Liver (tissue), 9 donors: ENCODE results near the gene FRYL. TPM values are rescaled to one million over a fixed set of nuclear protein-coding genes. Genes with fewer than 3 reads are reported as not detected.

ENCODE experiments used
- DNase-seq: peaks from one replicate; pipeline ENCODE4 v3.0.0-alpha.2; 2017; ENCODE audit warnings: low spot score
- H3K27ac ChIP-seq, 2 donors: one replicate each; pipeline ENCODE4 v1.7.0; 2013; ENCODE audit warnings: inconsistent platforms in 2 of 2, low read length in 2 of 2, control low read depth in 1 of 2, low read depth in 1 of 2, mild to moderate bottlenecking in 1 of 2
- H3K27me3 ChIP-seq, 4 donors: one replicate each; pipeline versions ENCODE4 v1.6.1 to v1.7.0; 2013; ENCODE audit warnings: low read length in 3 of 4, inconsistent platforms in 1 of 4, mild to moderate bottlenecking in 1 of 4, moderate library complexity in 1 of 4; ENCODE audit not compliant: control insufficient read depth in 4 of 4, insufficient read depth in 4 of 4
- H3K36me3 ChIP-seq, 4 donors: one replicate each; pipeline versions ENCODE4 v1.6.1 to v1.7.0; 2013; ENCODE audit warnings: low read length in 3 of 4, mild to moderate bottlenecking in 3 of 4, low read depth in 1 of 4, moderate library complexity in 1 of 4; ENCODE audit not compliant: control insufficient read depth in 4 of 4, insufficient read depth in 3 of 4
- H3K4me1 ChIP-seq, 4 donors: one replicate each; pipeline versions ENCODE4 v1.6.1 to v1.7.0; 2013; ENCODE audit warnings: low read length in 3 of 4, mild to moderate bottlenecking in 3 of 4, moderate library complexity in 1 of 4; ENCODE audit not compliant: control insufficient read depth in 4 of 4, insufficient read depth in 4 of 4
- H3K4me3 ChIP-seq, 3 donors: one replicate each; pipeline versions ENCODE4 v1.6.1 to v1.7.0; 2013; ENCODE audit warnings: low read length in 3 of 3, control low read depth in 1 of 3, low read depth in 1 of 3, mild to moderate bottlenecking in 1 of 3
- H3K9ac ChIP-seq, 2 donors: one replicate each; pipeline ENCODE4 v1.7.0; 2013; ENCODE audit warnings: low read length in 2 of 2, mild to moderate bottlenecking in 2 of 2, moderate library complexity in 2 of 2, control low read depth in 1 of 2, low read depth in 1 of 2
- H3K9me3 ChIP-seq, 4 donors: one replicate each; pipeline versions ENCODE4 v1.6.1 to v1.7.0; 2013; ENCODE audit warnings: low read length in 3 of 4; ENCODE audit not compliant: control insufficient read depth in 4 of 4
- ATF3 ChIP-seq: IDR thresholded peaks from 2 replicates; pipeline ENCODE4 v1.6.1; 2016; ENCODE audit warnings: antibody characterized with exemption
- CTCF ChIP-seq: fragments of 150-350 bp; IDR thresholded peaks from 2 replicates; pipeline ENCODE4 v1.5.1; 2017; ENCODE audit warnings: improper control_type of control experiment, low read depth, low read length; ENCODE audit not compliant: missing input control
- EGR1 ChIP-seq, 2 donors: IDR thresholded peaks; 2 replicates each; pipeline ENCODE4 v1.6.1; 2016 to 2018; ENCODE audit warnings: antibody characterized with exemption in 2 of 2, low read depth in 2 of 2
- FOXA1 ChIP-seq: IDR thresholded peaks from 2 replicates; pipeline ENCODE4 v1.6.1; 2016; ENCODE audit warnings: antibody characterized with exemption
- FOXA2 ChIP-seq: IDR thresholded peaks from 2 replicates; pipeline ENCODE4 v1.6.1; 2016; ENCODE audit warnings: antibody characterized with exemption
- GABPA ChIP-seq, 2 donors: IDR thresholded peaks in 1 of 2; conservative IDR thresholded peaks in 1 of 2; 2 replicates each; pipeline ENCODE4 v1.6.1; 2016; ENCODE audit warnings: antibody characterized with exemption in 2 of 2, mild to moderate bottlenecking in 1 of 2, moderate library complexity in 1 of 2
- HNF4G ChIP-seq: IDR thresholded peaks from 2 replicates; pipeline ENCODE4 v1.6.1; 2016; ENCODE audit warnings: antibody characterized with exemption
- JUND ChIP-seq, 2 donors: IDR thresholded peaks; 2 replicates each; pipeline ENCODE4 v1.6.1; 2016; ENCODE audit warnings: antibody characterized with exemption in 2 of 2
- MAX ChIP-seq: IDR thresholded peaks from 2 replicates; pipeline ENCODE4 v1.6.1; 2016; ENCODE audit warnings: antibody characterized with exemption
- RAD21 ChIP-seq, 2 donors: IDR thresholded peaks; 2 replicates each; pipeline ENCODE4 v1.6.1; 2016; ENCODE audit warnings: antibody characterized with exemption in 2 of 2, mild to moderate bottlenecking in 2 of 2
- REST ChIP-seq: IDR thresholded peaks from 2 replicates; pipeline ENCODE4 v1.6.1; 2016; ENCODE audit warnings: antibody characterized with exemption, mild to moderate bottlenecking
- TAF1 ChIP-seq: conservative IDR thresholded peaks from 2 replicates; pipeline ENCODE4 v1.6.1; 2016; ENCODE audit warnings: antibody characterized with exemption, mild to moderate bottlenecking
- ZBTB33 ChIP-seq: IDR thresholded peaks from 2 replicates; pipeline ENCODE4 v1.6.1; 2016; ENCODE audit warnings: antibody characterized with exemption
- WGBS: extraction: QIAGEN DNeasy Blood & Tissue Kit; methylation state at CpG from one replicate; pipeline ENCODE4 v1.1.7; 2013; 5-methylcytosine and 5-hydroxymethylcytosine counted together
- polyA plus RNA-seq, 2 donors: library from polyadenylated mRNA; stranded (reverse) in 1 of 2; unstranded in 1 of 2; fragments of 200-250 nt in 1 of 2; fragments of >200 nt in 1 of 2; fragmentation: Nextera tagmentation in 1 of 2; extraction: Ambion mirVana in 1 of 2; gene quantifications; one replicate each; pipeline versions ENCODE4 v1.2.1 to v1.2.3, GENCODE V29; 2013 to 2015
- total RNA-seq, 2 donors: library from RNA; depleted of rRNA; stranded (reverse); fragments of >200 nt; gene quantifications; one replicate each; pipeline ENCODE4 v1.2.3, GENCODE V29; 2014
- donor health status: healthy.
- donor health status: healthy.
- donor health status: healthy.
- donor health status: healthy.
- donor health status: healthy.

Gene FRYL
- total and polyA plus RNA-seq, 4 donors, result 5.3 to 79.0 (median 27.2) TPM

- H3K36me3 ChIP-seq, result peaks cover 1 to 31% (median 21%) of the 10 kb centered on the region in 4 donors
- TF ChIP-seq MAX (no peak), TAF1 (no peak)
- no peak overlapping the region for H3K9ac ChIP-seq
- H3K27ac ChIP-seq, result no peak overlapping the region
- no peak for DNase-seq
- no peak overlapping the region for H3K4me3 ChIP-seq
- no peaks in the 10 kb centered on the region for H3K4me1 ChIP-seq
- no peaks in the 10 kb centered on the region for H3K9me3 ChIP-seq
- WGBS, result 91% methylated on average over 6 of the region's 6 CpGs
- H3K27me3 ChIP-seq, result no peaks in the 10 kb centered on the region
Observed at GRCh38 chr4:48575964-48576363, 204.1 kb downstream of the FRYL start.

- TF ChIP-seq JUND (IDR thresholded peaks at IDR 0.05) (no peak), CTCF (no peak), EGR1 (IDR thresholded peaks at IDR 0.05; ENCODE audit: low read depth in 2 of 2) (no peak), HNF4G (no peak), ZBTB33 (no peak), MAX (no peak), FOXA1 (no peak), REST (no peak), GABPA (IDR thresholded peaks at IDR 0.05 in 1 of 2, conservative IDR thresholded peaks at IDR 0.05 in 1 of 2) (no peak), FOXA2 (no peak), RAD21 (IDR thresholded peaks at IDR 0.05) (no peak), ATF3 (no peak), TAF1 (no peak)
- Histone ChIP-seq H3K27ac (no peak overlapping the region), H3K9me3 (no peaks in the 10 kb centered on the region), H3K4me3 (no peak overlapping the region), H3K4me1 (no peaks in the 10 kb centered on the region), H3K36me3 (peaks cover 6 to 39% (median 25%) of the 10 kb centered on the region in 4 donors), H3K9ac (no peak overlapping the region), H3K27me3 (no peaks in the 10 kb centered on the region)
- DNase-seq, result no peak
- WGBS, result 88% methylated on average over 1 of the region's 1 CpG
Observed at GRCh38 chr4:48571471-48571870, 208.6 kb downstream of the FRYL start.
